Measurements from ENCODE around the gene TOR1A. TPM values are rescaled to one million over a fixed set of nuclear protein-coding genes. Genes with fewer than 3 reads are reported as not detected.
A peak's percentile ranks its signal among the peaks of the same experiment; 100 is the strongest.

Gene TOR1A
- total and polyA plus RNA-seq, 7 experiments from 2014 or later = 13.8 to 68.2 (median 35.0) TPM

DNA sequence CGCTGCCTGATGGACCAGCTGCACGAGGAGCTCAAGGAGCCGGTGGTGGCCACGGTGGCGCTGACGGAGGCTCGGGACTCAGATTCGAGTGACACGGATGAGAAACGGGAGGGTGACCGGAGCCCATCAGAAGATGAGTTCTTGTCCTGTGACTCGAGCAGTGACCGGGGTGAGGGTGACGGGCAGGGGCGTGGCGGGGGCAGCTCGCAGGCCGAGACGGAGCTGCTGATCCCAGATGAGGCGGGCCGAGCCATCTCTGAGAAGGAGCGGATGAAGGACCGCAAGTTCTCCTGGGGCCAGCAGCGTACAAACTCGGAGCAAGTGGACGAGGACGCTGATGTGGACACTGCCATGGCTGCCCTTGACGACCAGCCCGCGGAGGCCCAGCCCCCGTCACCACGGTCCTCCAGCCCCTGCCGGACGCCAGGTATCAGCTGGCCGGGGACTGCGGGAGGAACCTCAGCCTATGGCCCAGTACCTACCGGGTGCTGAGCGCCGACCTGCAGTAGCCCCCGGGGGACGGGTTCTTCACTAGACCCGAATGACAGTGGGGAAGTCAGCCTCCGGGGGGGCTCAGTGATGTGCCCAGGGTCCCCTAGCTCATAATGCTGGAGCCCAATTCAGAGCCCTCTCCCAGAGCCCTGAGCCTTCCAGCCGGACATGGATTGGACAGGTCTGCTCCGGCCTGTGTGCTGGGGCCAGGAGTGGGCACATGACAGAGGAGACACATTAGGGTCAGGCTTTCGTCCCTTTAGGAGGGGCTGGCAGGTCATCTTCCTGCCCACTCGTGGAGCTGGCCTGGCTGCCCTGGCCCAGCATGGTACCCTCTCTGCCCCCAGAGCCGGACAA lies 44.3 kb upstream of the TOR1A start:
- Histone ChIP-seq H3K4me1 (ENCODE audit: control insufficient read depth in 2 of 2, insufficient read depth in 2 of 2, low read length in 2 of 2) (peaks cover 66 to 81% of the 10 kb centered on the region in 2 donors), H3K27me3 (ENCODE audit: control insufficient read depth in 2 of 2, insufficient read depth in 2 of 2, low read length in 2 of 2) (no peaks in the 10 kb centered on the region), H3K27ac (ENCODE audit: low read depth, low read length) (peak overlapping the region; percentile 87), H3K36me3 (ENCODE audit: control insufficient read depth in 2 of 3, insufficient read depth in 3 of 3, low read length in 3 of 3) (peaks cover 0 to 12% (median 6%) of the 10 kb centered on the region in 3 experiments), H3K4me3 (ENCODE audit: low read length) (peak overlapping the region; percentile 57), H3K9me3 (ENCODE audit: control insufficient read depth in 2 of 3, low read length in 3 of 3) (no peaks in the 10 kb centered on the region)
- peaks cover 9 to 43% (median 27%) of the 10 kb centered on the region in 5 donors for H3K36me3 Mint-ChIP-seq
- H3K27ac Mint-ChIP-seq = peak overlapping the region; percentile 88 to 97 (median 94)
- ATAC-seq (no peak), DNase-seq (no peak)
- H3K9me3 Mint-ChIP-seq = peaks cover 0 to 1% (median 0%) of the 10 kb centered on the region in 11 donors
- intact Hi-C loops (cut with micrococcal nuclease) = loop anchor here (5.0 to 10.0 kb wide), 2 partner anchors 241 to 243 kb away; partner anchors contain the start of genes NTMT1 (in 2 of the 2) and C9orf50 (in 1 of the 2)
- peak overlapping the region; percentile 36 to 86 (median 68) for H3K4me3 Mint-ChIP-seq
- ChIA-PET POLR2A (interaction anchor here (0.6 to 14.7 kb wide), 17 partner anchors 10 to 219 kb away, joined by 3 to 202 read pairs (median 4); partner anchors contain the start of genes C9orf78, TOR1A and USP20), CTCF (interaction anchor here (0.9 to 2.0 kb wide), 5 partner anchors 14 to 59 kb away, joined by 3 to 9 read pairs (median 4); no protein-coding TSS in a partner anchor)
- H3K27me3 Mint-ChIP-seq = no peaks in the 10 kb centered on the region
- H3K4me1 Mint-ChIP-seq = peaks cover 51 to 93% (median 79%) of the 10 kb centered on the region in 7 donors

DNA sequence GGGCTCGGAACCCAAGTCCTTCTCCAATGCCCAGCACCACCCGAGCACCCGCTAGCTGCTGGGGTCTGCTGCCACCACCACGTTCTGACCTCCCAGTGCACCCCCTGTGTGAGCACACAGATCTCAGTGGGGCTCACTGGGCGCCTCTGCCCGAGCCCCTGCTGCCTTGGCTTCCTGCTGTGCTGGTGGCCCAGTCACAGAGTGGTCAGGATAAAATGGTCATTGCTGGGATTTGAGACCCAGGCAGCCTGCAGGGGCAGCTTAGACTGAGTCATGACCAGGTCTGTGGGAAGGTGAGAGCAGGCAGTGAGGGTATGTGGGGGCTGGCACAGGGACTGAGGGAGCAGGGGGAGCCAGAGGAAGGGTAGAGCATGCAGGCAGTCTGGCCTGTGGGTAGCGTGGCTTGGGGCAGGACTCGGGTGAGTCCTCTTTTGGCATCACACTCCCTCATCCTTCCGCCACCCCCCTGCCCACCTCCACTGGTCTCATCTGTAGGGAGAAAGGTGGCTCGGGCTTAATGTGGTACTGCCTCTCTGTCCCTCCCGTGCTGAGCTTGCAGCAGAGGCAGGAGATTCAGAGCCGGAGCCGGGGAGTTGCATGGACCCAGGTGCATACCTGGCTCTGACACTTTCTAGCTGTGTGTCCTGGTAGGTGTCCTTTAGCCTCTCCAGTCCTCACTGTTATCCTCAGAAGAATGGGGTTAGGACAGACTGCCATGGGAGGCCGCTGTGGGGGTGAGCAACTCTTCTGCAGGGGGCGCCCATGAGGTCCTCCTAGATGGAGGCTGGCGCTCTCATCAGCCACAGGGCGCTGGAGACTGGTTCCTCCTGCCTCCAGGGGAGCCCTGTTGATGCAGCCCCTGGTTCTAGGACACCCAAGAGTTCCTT lies 43.4 kb upstream of the TOR1A start:
- no peaks in the 10 kb centered on the region for H3K27me3 Mint-ChIP-seq
- Histone ChIP-seq H3K9me3 (ENCODE audit: control insufficient read depth in 2 of 3, low read length in 3 of 3) (no peaks in the 10 kb centered on the region), H3K4me3 (ENCODE audit: low read length) (peak overlapping the region; percentile 40), H3K27ac (ENCODE audit: low read depth, low read length) (peak overlapping the region; percentile 87), H3K36me3 (ENCODE audit: control insufficient read depth in 2 of 3, insufficient read depth in 3 of 3, low read length in 3 of 3) (peaks cover 0 to 12% (median 6%) of the 10 kb centered on the region in 3 experiments), H3K4me1 (ENCODE audit: control insufficient read depth in 2 of 2, insufficient read depth in 2 of 2, low read length in 2 of 2) (peaks cover 67 to 85% of the 10 kb centered on the region in 2 donors), H3K27me3 (ENCODE audit: control insufficient read depth in 2 of 2, insufficient read depth in 2 of 2, low read length in 2 of 2) (no peaks in the 10 kb centered on the region)
- POLR2A ChIA-PET = interaction anchor here (0.6 to 14.7 kb wide), 13 partner anchors 11 to 220 kb away, joined by 3 to 202 read pairs (median 5); partner anchors contain the start of genes C9orf78, TOR1A and USP20
- peaks cover 57 to 93% (median 82%) of the 10 kb centered on the region in 7 donors for H3K4me1 Mint-ChIP-seq
- peak in 4 of 9 donors; percentile 12 to 28 (median 20) for DNase-seq
- no peak for ATAC-seq
- peaks cover 10 to 46% (median 28%) of the 10 kb centered on the region in 5 donors for H3K36me3 Mint-ChIP-seq
- intact Hi-C loops (cut with micrococcal nuclease) = loop anchor here (5.0 to 10.0 kb wide), 2 partner anchors 240 to 243 kb away; partner anchors contain the start of genes NTMT1 (in 2 of the 2) and C9orf50 (in 1 of the 2)
- CTCF ChIA-PET = interaction anchor here (1.2 to 2.0 kb wide), 2 partner anchors 14 to 18 kb away, joined by 3 to 4 read pairs; no protein-coding TSS in a partner anchor
- H3K27ac Mint-ChIP-seq = peak overlapping the region; percentile 87 to 97 (median 92)
- H3K9me3 Mint-ChIP-seq = peaks cover 0 to 1% (median 0%) of the 10 kb centered on the region in 11 donors
- peak overlapping the region; percentile 45 to 86 (median 74) for H3K4me3 Mint-ChIP-seq

DNA sequence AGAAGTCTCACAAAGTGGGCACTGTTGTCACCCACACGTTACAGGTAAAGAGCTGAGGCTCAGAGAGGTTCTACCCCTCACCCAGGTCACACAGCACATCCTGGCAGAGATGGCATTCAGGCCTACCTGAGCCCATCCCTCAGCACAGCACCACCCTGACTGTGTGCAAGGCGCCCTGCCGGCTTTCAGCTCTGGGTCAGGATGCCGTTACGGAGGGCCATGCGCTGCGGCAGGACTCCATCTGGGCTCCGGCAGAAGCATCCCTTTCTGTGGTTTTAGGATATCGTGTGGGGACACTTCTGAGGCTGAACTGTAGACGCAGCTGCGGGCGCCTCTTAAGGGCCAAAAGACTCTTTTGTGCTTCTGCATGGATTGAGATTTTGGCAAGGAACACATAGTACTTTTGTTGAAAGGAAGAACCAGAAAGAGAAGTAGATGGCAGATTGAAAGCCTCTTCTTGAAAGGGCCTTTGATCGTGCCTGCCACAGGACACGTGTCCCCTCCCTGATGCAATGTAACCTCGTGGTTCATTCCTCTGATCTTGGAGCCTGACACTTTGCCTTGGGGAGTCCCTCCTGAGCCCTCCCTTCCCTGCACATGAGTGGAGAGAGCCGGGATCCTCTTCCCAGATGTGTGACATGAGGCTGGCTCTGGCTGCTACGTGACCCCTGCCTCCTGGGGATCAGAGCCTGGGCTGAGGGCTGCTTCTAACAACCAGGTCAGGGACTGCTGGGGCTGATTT lies 42.6 kb upstream of the TOR1A start:
- H3K4me1 ChIP-seq (ENCODE audit: control insufficient read depth in 2 of 2, insufficient read depth in 2 of 2, low read length in 2 of 2) = peaks cover 73 to 89% of the 10 kb centered on the region in 2 donors
- intact Hi-C loops (cut with micrococcal nuclease) = loop anchor here (5.0 to 10.0 kb wide), 2 partner anchors 239 to 242 kb away; partner anchors contain the start of genes NTMT1 (in 2 of the 2) and C9orf50 (in 1 of the 2)
- peaks cover 14 to 49% (median 33%) of the 10 kb centered on the region in 5 donors for H3K36me3 Mint-ChIP-seq
- H3K9me3 Mint-ChIP-seq = peaks cover 0 to 1% (median 0%) of the 10 kb centered on the region in 11 donors
- no peaks in the 10 kb centered on the region for H3K27me3 Mint-ChIP-seq
- H3K36me3 ChIP-seq (ENCODE audit: control insufficient read depth in 2 of 3, insufficient read depth in 3 of 3, low read length in 3 of 3) = peaks cover 4 to 17% (median 11%) of the 10 kb centered on the region in 3 experiments
- H3K9me3 ChIP-seq (ENCODE audit: control insufficient read depth in 2 of 3, low read length in 3 of 3) = no peaks in the 10 kb centered on the region
- ChIA-PET POLR2A (interaction anchor here (0.6 to 14.7 kb wide), 8 partner anchors 20 to 148 kb away, joined by 3 to 202 read pairs (median 6); partner anchors contain the start of genes C9orf78, TOR1A and USP20), CTCF (interaction anchor here (0.6 to 2.0 kb wide), 4 partner anchors 13 to 1795 kb away, joined by 3 to 8 read pairs (median 4); no protein-coding TSS in a partner anchor)
- ATAC-seq = peak; percentile 58
- peak in 7 of 9 donors; percentile 74 to 83 (median 79) for DNase-seq
- H3K27ac ChIP-seq (ENCODE audit: low read depth, low read length) = peak overlapping the region; percentile 87
- peak overlapping the region; percentile 61 to 86 (median 74) for H3K4me3 Mint-ChIP-seq
- peak overlapping the region; percentile 40 for H3K4me3 ChIP-seq (ENCODE audit: low read length)
- peaks cover 55 to 93% (median 81%) of the 10 kb centered on the region in 7 donors for H3K4me1 Mint-ChIP-seq
- peak overlapping the region; percentile 87 to 97 (median 92) for H3K27ac Mint-ChIP-seq
- no peaks in the 10 kb centered on the region for H3K27me3 ChIP-seq (ENCODE audit: control insufficient read depth in 2 of 2, insufficient read depth in 2 of 2, low read length in 2 of 2)

DNA sequence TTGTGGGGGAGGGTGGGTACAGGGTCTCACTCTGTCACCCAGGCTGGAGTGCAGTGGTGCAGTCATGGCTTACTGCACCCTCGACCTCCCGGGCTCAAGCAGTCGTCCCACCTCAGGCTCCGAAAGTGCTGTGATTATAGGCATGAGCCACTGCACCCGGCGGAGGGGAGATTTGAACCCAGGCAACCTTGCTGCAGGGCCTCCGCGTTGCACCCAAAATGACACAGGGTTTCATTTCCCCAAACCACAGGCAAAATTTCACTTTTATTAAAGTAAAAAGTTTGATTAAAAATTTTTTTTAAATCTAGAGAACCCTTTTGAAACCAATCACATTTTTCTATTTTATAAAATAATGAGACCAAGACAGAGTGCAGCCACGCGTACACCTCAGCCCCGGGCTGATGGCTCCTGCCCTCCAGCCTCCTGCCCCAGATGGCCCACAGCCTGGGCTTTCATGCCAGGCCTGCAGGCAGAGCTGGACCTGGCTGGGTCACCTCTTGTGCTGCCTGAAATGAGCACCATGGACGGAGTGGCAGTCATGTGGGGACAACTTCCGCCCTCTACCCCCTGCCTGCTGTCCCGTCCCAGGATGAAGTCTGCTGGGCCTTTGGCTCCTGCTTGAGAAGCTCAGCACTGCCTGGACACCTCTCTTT lies 41.9 kb upstream of the TOR1A start:
- DNase-seq (no peak), ATAC-seq (no peak)
- peaks cover 5 to 25% (median 19%) of the 10 kb centered on the region in 3 experiments for H3K36me3 ChIP-seq (ENCODE audit: control insufficient read depth in 2 of 3, insufficient read depth in 3 of 3, low read length in 3 of 3)
- peak overlapping the region; percentile 87 to 97 (median 92) for H3K27ac Mint-ChIP-seq
- peak overlapping the region; percentile 87 for H3K27ac ChIP-seq (ENCODE audit: low read depth, low read length)
- H3K4me1 Mint-ChIP-seq = peaks cover 50 to 93% (median 82%) of the 10 kb centered on the region in 7 donors
- H3K4me1 ChIP-seq (ENCODE audit: control insufficient read depth in 2 of 2, insufficient read depth in 2 of 2, low read length in 2 of 2) = peaks cover 76 to 94% of the 10 kb centered on the region in 2 donors
- ChIA-PET POLR2A (interaction anchor here (0.9 to 14.7 kb wide), 6 partner anchors 20 to 32 kb away, joined by 3 to 202 read pairs (median 6); partner anchors contain the start of genes C9orf78 and USP20), CTCF (interaction anchor here (1.2 to 1.5 kb wide), 2 partner anchors 19 to 174 kb away, joined by 3 to 8 read pairs; no protein-coding TSS in a partner anchor)
- H3K27me3 ChIP-seq (ENCODE audit: control insufficient read depth in 2 of 2, insufficient read depth in 2 of 2, low read length in 2 of 2) = no peaks in the 10 kb centered on the region
- peaks cover 15 to 48% (median 28%) of the 10 kb centered on the region in 5 donors for H3K36me3 Mint-ChIP-seq
- peak overlapping the region; percentile 40 for H3K4me3 ChIP-seq (ENCODE audit: low read length)
- intact Hi-C loops (cut with micrococcal nuclease) = loop anchor here (5.0 to 10.0 kb wide), 2 partner anchors 238 to 241 kb away; partner anchors contain the start of genes NTMT1 (in 2 of the 2) and C9orf50 (in 1 of the 2)
- H3K9me3 ChIP-seq (ENCODE audit: control insufficient read depth in 2 of 3, low read length in 3 of 3) = no peaks in the 10 kb centered on the region
- no peaks in the 10 kb centered on the region for H3K27me3 Mint-ChIP-seq
- H3K4me3 Mint-ChIP-seq = peak overlapping the region; percentile 39 to 86 (median 74)
- peaks cover 0 to 1% (median 0%) of the 10 kb centered on the region in 11 donors for H3K9me3 Mint-ChIP-seq
